MG63 (cell line): Measurements from ENCODE around the gene CREB5. TPM values are rescaled to one million over a fixed set of nuclear protein-coding genes. Genes with fewer than 3 reads are reported as not detected.

Experiments used
- DNase-seq: peaks from one replicate; pipeline ENCODE4 v3.0.0-alpha.2; 2020
- H3K27me3 ChIP-seq: fragments of 250-450 bp; sonication (Bioruptor Pico); 2 replicates; pipeline ENCODE4 v1.5.1; 2020; ENCODE audit warnings: mild to moderate bottlenecking, moderate library complexity
- H3K36me3 ChIP-seq: fragments of 250-450 bp; sonication (Bioruptor Pico); 2 replicates; pipeline ENCODE4 v1.5.1; 2020; ENCODE audit warnings: mild to moderate bottlenecking, moderate library complexity
- H3K4me3 ChIP-seq: fragments of 250-450 bp; sonication (Bioruptor Pico); 2 replicates; pipeline ENCODE4 v1.5.1; 2020; ENCODE audit warnings: mild to moderate bottlenecking, moderate library complexity
- H3K9me3 ChIP-seq: fragments of 250-450 bp; sonication (Bioruptor Pico); 2 replicates; pipeline ENCODE4 v1.5.1; 2020; ENCODE audit warnings: mild to moderate bottlenecking, moderate library complexity
- total RNA-seq: library from RNA; depleted of rRNA; stranded (reverse); fragments of >200 nt; shearing (Covaris generic); gene quantifications from 2 replicates; pipeline ENCODE4 v1.2.3, GENCODE V29; 2014; ENCODE audit warnings: low replicate concordance

The CREB5 gene
- total RNA-seq, 1 experiment from 2014 or later: 19.4 TPM

GRCh38 chr7:28507525-28508282, 95.4 kb downstream of the CREB5 start:
- no peak for DNase-seq
- H3K27me3 ChIP-seq: no peaks in the 10 kb centered on the region

GRCh38 chr7:28509251-28510025, 97.1 kb downstream of the CREB5 start:
- no peak overlapping the region for H3K4me3 ChIP-seq
- no peak for DNase-seq
- H3K36me3 ChIP-seq: peaks cover 18% of the 10 kb centered on the region
- no peaks in the 10 kb centered on the region for H3K9me3 ChIP-seq
- H3K27me3 ChIP-seq: no peaks in the 10 kb centered on the region

More at GRCh38 chr7:28507525-28508282, 95.4 kb downstream of the CREB5 start:
- Histone ChIP-seq H3K36me3 (peaks cover 15% of the 10 kb centered on the region), H3K9me3 (no peaks in the 10 kb centered on the region), H3K4me3 (no peak overlapping the region)

DNA sequence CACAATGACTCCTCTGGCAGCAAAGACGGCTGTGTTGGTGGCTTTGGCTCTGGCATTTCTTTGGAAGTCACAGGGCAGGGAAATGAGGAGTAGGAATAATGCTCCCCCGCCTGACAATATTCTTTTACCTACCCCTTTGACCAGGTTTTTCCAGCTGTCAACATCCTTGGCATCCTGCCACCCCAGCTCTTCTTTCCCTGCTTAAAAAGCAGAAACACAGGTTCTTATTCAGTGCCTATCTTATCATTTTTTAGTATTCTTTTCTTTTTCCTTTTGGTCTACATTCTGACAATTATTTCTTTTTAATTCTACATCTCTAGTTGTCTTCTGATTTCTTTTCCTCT, 97.7 kb downstream of the CREB5 start:
- no peak for DNase-seq
- H3K4me3 ChIP-seq: no peak overlapping the region
- H3K27me3 ChIP-seq: no peaks in the 10 kb centered on the region
- H3K36me3 ChIP-seq: peaks cover 18% of the 10 kb centered on the region
- no peaks in the 10 kb centered on the region for H3K9me3 ChIP-seq

- no peak for DNase-seq
- Histone ChIP-seq H3K27me3 (no peaks in the 10 kb centered on the region), H3K36me3 (peaks cover 15% of the 10 kb centered on the region), H3K4me3 (no peak overlapping the region), H3K9me3 (no peaks in the 10 kb centered on the region)
Measured at GRCh38 chr7:28512668-28513440, 100.5 kb downstream of the CREB5 start.

DNA sequence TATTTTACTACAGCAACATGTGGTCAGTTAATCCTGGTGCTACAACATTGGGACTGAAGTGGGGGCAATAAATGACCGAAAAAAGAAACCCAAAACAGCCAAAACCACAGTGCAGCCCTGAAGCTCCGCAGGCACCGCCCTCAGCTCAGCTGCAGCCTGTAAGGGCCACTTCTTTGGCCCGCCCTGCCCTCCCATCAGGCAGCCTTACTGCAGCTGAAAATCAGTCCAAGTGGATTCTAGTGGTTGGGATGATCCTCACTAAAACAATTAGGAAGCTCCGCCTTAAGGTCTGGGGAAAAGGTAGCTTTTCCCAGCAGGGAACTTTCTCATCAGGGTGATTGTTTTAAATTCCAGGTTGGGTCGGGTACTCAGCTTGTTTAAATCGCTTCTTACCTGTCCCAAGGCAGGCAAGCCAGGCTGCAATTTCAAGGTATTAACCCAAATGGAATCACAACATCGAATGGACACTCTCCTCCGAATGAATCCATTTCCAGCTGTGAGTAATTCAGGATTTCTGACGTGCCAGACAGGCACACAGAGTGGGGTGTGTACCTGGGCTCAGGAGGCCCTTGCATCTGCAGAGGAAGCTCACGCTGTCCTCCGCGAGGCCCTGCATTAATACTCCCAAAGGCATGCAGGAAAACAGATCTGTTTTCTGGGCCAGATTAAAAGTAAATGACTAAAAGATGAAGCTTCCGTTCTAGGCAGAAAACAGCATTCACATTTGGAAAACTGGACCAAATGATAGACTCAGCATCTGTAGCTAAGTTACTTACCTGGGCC, 104.3 kb downstream of the CREB5 start:
- Histone ChIP-seq H3K4me3 (no peak overlapping the region), H3K36me3 (peaks cover 21% of the 10 kb centered on the region)
- no peak for DNase-seq

GRCh38 chr7:28517206-28517605, 104.9 kb downstream of the CREB5 start:
- H3K27me3 ChIP-seq: no peaks in the 10 kb centered on the region
- no peak for DNase-seq

More for the DNA sequence above, 104.3 kb downstream of the CREB5 start:
- no peaks in the 10 kb centered on the region for H3K9me3 ChIP-seq
- no peaks in the 10 kb centered on the region for H3K27me3 ChIP-seq

GRCh38 chr7:28517606-28518005, 105.3 kb downstream of the CREB5 start:
- Histone ChIP-seq H3K4me3 (no peak overlapping the region), H3K27me3 (no peaks in the 10 kb centered on the region), H3K36me3 (peaks cover 20% of the 10 kb centered on the region), H3K9me3 (no peaks in the 10 kb centered on the region)
- no peak for DNase-seq

More at GRCh38 chr7:28517206-28517605, 104.9 kb downstream of the CREB5 start:
- H3K9me3 ChIP-seq: no peaks in the 10 kb centered on the region
- no peak overlapping the region for H3K4me3 ChIP-seq
- peaks cover 21% of the 10 kb centered on the region for H3K36me3 ChIP-seq

GRCh38 chr7:28520074-28521015, 108.0 kb downstream of the CREB5 start:
- Histone ChIP-seq H3K36me3 (peaks cover 24% of the 10 kb centered on the region), H3K9me3 (no peaks in the 10 kb centered on the region), H3K27me3 (no peaks in the 10 kb centered on the region), H3K4me3 (no peak overlapping the region)
- peak; percentile 18 for DNase-seq

DNA sequence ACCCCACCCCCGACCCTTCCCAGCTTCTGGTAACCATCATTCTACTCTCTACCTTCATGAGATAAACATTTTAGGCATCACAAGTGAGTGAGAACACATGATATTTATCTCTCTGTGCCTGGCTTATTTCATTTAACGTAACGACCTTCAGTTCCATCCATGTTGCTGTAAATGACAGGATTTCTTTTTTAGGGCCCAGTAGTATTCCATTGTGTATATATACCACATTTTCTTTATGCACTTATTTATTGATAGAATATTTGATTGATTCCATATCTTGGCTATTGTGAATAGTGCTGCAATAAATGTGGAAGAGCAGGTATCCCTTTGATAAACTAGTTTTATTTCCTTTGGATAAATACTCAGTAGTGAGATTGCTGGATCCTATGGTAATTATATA, 112.7 kb downstream of the CREB5 start:
- Histone ChIP-seq H3K4me3 (no peak overlapping the region), H3K36me3 (peaks cover 18% of the 10 kb centered on the region), H3K9me3 (no peaks in the 10 kb centered on the region), H3K27me3 (no peaks in the 10 kb centered on the region)
- DNase-seq: no peak

GRCh38 chr7:28528899-28529298, 116.6 kb downstream of the CREB5 start:
- Histone ChIP-seq H3K36me3 (peaks cover 24% of the 10 kb centered on the region), H3K4me3 (no peak overlapping the region), H3K27me3 (no peaks in the 10 kb centered on the region), H3K9me3 (no peaks in the 10 kb centered on the region)
- DNase-seq: no peak

GRCh38 chr7:28529755-28530154, 117.4 kb downstream of the CREB5 start:
- H3K36me3 ChIP-seq: peaks cover 24% of the 10 kb centered on the region
- no peak overlapping the region for H3K4me3 ChIP-seq
- DNase-seq: no peak
- no peaks in the 10 kb centered on the region for H3K27me3 ChIP-seq
- no peaks in the 10 kb centered on the region for H3K9me3 ChIP-seq

DNA sequence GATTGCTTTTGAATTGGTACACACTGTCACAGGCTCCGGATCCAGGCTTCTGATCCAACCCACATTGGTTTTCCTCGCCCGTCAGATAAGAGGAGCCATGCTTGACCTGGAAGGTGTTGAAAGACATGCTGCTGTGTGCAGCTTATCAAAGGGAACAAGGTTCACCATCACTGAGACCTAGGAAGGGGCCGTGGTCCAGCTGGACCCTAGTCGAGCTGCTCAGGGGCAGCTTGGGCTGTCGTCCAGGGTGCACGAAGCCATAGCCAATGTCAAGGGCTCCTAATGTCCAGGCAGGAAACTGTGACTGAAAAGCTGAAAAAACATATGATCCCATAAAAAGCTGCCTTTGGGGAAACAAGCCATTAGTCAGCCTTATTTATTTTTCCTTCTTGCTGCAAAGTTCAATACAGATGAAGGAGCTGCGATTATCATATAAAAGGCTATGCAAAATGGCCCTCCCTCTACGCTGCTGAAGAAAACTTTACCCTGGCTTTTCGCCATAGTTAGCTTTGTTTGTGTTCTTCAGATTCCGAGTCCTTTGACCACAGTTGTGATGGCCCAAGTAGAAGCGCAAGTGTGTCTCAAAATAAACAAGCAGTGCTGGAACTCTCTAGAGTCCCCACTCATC, 118.0 kb downstream of the CREB5 start:
- no peak for DNase-seq
- Histone ChIP-seq H3K4me3 (no peak overlapping the region), H3K9me3 (no peaks in the 10 kb centered on the region), H3K36me3 (peaks cover 24% of the 10 kb centered on the region), H3K27me3 (no peaks in the 10 kb centered on the region)

DNA sequence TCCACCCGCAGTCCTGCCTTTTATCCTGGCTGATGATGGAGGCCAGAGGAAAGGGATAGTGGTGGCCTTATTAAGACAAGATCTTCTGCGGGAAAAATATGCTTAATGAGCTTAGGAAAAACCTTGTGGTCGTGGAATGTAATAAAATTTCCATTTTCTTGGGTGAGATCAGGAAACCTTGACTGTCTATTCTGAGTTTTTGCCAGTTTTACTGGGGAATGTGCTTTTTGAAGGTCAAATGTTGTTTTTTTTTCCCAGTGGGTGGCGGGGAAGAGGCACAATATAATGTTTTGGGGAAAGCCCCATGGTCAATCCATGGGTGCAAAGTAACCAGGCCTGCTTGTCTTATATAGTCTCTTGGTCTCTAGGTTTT, 118.5 kb downstream of the CREB5 start:
- H3K36me3 ChIP-seq: peaks cover 22% of the 10 kb centered on the region
- H3K4me3 ChIP-seq: no peak overlapping the region
- DNase-seq: no peak

DNA sequence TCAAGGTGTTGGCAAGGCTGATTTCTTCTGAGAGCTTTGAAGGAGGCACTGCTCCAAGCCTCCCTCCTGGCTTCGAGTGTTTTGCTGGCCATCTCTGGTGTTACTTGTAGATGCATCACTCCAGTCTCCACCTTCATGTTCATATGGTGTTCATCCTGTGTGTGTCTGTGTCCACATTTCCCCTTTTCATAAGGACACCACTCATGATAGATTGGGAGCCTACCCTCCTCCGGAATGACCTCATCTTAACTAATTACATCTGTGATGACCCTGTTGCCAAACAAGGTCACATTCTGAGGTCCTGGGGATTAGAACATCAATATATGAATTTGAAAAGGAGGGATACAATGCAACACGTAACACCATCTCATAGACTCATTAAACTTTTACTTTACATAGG, 119.0 kb downstream of the CREB5 start:
- Histone ChIP-seq H3K4me3 (no peak overlapping the region), H3K9me3 (no peaks in the 10 kb centered on the region), H3K36me3 (peaks cover 17% of the 10 kb centered on the region), H3K27me3 (no peaks in the 10 kb centered on the region)
- no peak for DNase-seq

More for the DNA sequence above, 118.5 kb downstream of the CREB5 start:
- Histone ChIP-seq H3K9me3 (no peaks in the 10 kb centered on the region), H3K27me3 (no peaks in the 10 kb centered on the region)

DNA sequence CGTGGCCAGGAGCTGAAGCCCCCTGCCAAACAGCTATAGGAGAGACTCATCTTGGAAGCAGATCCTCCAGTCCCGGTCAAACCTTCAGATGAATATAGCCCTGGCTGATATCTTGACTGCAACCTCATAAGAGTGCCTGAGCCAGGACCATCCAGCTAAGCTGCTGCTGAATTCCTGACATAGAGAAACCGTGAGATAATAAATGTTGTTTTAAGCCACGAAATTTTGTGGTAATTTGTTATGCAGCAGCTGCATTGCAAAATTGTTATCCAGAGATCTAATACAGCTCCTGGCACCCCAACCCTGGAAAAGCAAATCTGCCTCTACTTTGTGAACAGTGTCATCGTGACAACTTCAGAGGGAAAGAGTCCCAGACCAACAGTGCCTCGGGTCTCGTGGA, 119.9 kb downstream of the CREB5 start:
- DNase-seq: no peak
- Histone ChIP-seq H3K36me3 (peaks cover 20% of the 10 kb centered on the region), H3K9me3 (no peaks in the 10 kb centered on the region), H3K4me3 (no peak overlapping the region), H3K27me3 (no peaks in the 10 kb centered on the region)
